HepG2 (cell line): ENCODE measurements around the gene P2RX2.

Source experiments
- ELF4 ChIP-seq: sonication (generic); formaldehyde crosslinking; IDR thresholded peaks from 2 replicates; pipeline ENCODE4 v1.5.0; 2020; ENCODE audit warnings: missing genetic modification reagents, mild to moderate bottlenecking, moderate library complexity, borderline replicate concordance
- UBTF ChIP-seq: sonication (generic); formaldehyde crosslinking; IDR thresholded peaks from 2 replicates; pipeline ENCODE4 v1.4.0; 2020; ENCODE audit warnings: mild to moderate bottlenecking, missing genetic modification reagents
- ZNF576 ChIP-seq: sonication (generic); formaldehyde crosslinking; IDR thresholded peaks from 2 replicates; pipeline ENCODE4 v1.4.0; 2020; ENCODE audit warnings: mild to moderate bottlenecking, missing genetic modification reagents

- TF ChIP-seq ELF4 (CRISPR knock-in tag), result no peak
- no peak for TF ChIP-seq ZNF576 (CRISPR knock-in tag)
- no peak for TF ChIP-seq UBTF (CRISPR knock-in tag)
These were observed 13.7 kb upstream of the P2RX2 start for GRCh38 chr12:132604668-132605441.
